Activated naive CD8-positive, alpha-beta T cell (primary cell): ENCODE results near the gene PLXNA2.

ENCODE experiments used
- H3K27ac Mint-ChIP-seq: one replicate; pipeline ENCODE4 v1.8.0; 2021; ENCODE audit warnings: mixed read lengths
- H3K27me3 Mint-ChIP-seq: one replicate; pipeline ENCODE4 v1.8.0; 2021; ENCODE audit warnings: mixed read lengths
- H3K36me3 Mint-ChIP-seq: one replicate; pipeline ENCODE4 v1.8.0; 2021; ENCODE audit warnings: mixed read lengths
- H3K4me1 Mint-ChIP-seq: one replicate; pipeline ENCODE4 v1.8.0; 2021; ENCODE audit warnings: low read depth, mixed read lengths
- H3K4me3 Mint-ChIP-seq: one replicate; pipeline ENCODE4 v1.8.0; 2021; ENCODE audit warnings: mild to moderate bottlenecking, mixed read lengths
- H3K9me3 Mint-ChIP-seq: one replicate; pipeline ENCODE4 v1.8.0; 2021; ENCODE audit warnings: low read depth, mixed read lengths

Gene PLXNA2

DNA sequence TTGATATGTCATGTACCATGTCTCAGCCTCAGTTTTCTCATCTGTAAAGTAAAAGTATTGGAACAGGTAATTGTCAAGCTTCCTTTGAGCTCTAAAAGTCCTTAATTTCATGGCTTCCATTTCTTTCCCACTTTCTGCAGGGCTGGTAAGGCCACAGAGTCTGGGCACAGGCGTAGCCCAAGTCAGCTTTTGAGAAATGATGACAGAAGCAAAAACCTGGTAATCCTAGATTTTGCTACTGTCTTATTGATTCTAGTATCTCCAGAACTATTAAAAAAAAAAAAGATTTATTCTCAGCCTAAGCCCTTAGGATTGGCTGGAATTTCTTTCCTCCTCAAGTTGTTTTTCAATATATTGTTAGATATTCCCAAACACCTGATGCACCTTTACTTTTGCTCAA lies 31.3 kb downstream of the PLXNA2 start:
- no peaks in the 10 kb centered on the region for H3K4me1 Mint-ChIP-seq
- H3K27me3 Mint-ChIP-seq = peaks cover 1% of the 10 kb centered on the region
- H3K36me3 Mint-ChIP-seq = peaks cover 5% of the 10 kb centered on the region
- no peak overlapping the region for H3K27ac Mint-ChIP-seq
- H3K4me3 Mint-ChIP-seq = no peak overlapping the region
- H3K9me3 Mint-ChIP-seq = no peaks in the 10 kb centered on the region

- Mint-ChIP-seq H3K4me3 (no peak overlapping the region), H3K4me1 (no peaks in the 10 kb centered on the region), H3K27me3 (peaks cover 1% of the 10 kb centered on the region), H3K9me3 (no peaks in the 10 kb centered on the region), H3K36me3 (peaks cover 5% of the 10 kb centered on the region), H3K27ac (no peak overlapping the region)
Observed at GRCh38 chr1:208211921-208212843, 32.0 kb downstream of the PLXNA2 start.

- H3K36me3 Mint-ChIP-seq = peaks cover 3% of the 10 kb centered on the region
- no peaks in the 10 kb centered on the region for H3K9me3 Mint-ChIP-seq
- no peak overlapping the region for H3K27ac Mint-ChIP-seq
- H3K27me3 Mint-ChIP-seq = peaks cover 1% of the 10 kb centered on the region
- no peaks in the 10 kb centered on the region for H3K4me1 Mint-ChIP-seq
- H3K4me3 Mint-ChIP-seq = no peak overlapping the region
Observed at GRCh38 chr1:208209896-208210589, 34.1 kb downstream of the PLXNA2 start.

- Mint-ChIP-seq H3K27me3 (peaks cover 1% of the 10 kb centered on the region), H3K4me1 (no peaks in the 10 kb centered on the region), H3K27ac (no peak overlapping the region), H3K9me3 (no peaks in the 10 kb centered on the region), H3K4me3 (no peak overlapping the region), H3K36me3 (peaks cover 3% of the 10 kb centered on the region)
Observed at GRCh38 chr1:208209286-208209685, 34.9 kb downstream of the PLXNA2 start.

DNA sequence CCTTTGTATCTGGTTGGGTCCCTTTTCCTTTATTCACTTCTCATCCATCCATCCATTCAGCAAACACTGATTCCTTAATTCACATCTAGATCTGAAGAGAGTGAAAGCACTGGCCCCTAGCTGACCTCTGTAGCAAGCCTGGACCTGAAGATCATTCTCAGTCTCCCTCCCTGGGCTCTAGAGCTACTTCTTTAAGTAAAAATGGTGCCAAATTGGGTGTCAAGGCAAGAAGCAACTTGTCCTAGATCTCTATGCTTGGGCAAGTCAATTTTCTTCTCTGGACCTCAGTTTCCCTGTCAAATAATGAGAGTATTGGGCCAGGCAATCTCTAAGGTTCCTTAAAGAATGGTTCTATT lies 36.1 kb downstream of the PLXNA2 start:
- no peaks in the 10 kb centered on the region for H3K9me3 Mint-ChIP-seq

DNA sequence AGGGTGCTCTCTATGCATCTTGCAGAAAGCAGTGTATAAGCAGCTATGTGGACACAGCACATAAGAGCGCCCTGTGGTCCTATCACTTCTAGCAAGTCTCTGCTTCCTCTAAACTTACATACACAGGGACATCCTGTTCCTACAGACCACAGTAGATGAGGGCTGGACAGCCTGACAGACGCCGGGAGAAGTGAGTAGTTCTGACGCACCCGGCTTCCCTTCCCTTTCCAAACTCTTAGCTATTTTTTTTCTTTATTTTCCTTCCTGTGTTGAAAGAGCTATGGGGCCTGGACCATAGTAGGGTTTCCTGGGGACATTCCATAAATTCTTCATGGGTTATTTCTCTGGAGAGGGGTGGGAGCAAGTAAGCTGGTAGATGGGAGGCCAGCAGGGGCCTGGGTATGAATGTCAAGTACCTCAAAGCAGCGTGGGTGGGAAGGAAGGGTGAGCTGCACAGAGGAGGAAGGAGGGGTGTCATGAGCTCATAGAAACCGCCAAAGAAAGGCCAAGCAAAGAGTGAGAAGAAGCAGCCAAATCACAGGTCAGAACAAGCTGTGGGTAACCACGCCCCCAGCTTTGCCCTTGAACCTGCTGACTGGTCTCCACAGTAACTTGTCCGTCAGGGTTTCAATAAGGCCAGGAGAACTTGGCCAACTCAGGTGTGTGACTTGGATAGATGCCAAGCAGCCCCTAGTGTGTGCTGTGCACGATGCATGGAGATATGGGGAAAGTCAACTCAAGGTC lies 36.6 kb downstream of the PLXNA2 start:
- Mint-ChIP-seq H3K27me3 (peaks cover 1% of the 10 kb centered on the region), H3K27ac (no peak overlapping the region), H3K36me3 (peaks cover 3% of the 10 kb centered on the region), H3K9me3 (no peaks in the 10 kb centered on the region), H3K4me1 (no peaks in the 10 kb centered on the region), H3K4me3 (no peak overlapping the region)

More for the DNA sequence above, 36.1 kb downstream of the PLXNA2 start:
- no peak overlapping the region for H3K27ac Mint-ChIP-seq
- H3K36me3 Mint-ChIP-seq = peaks cover 3% of the 10 kb centered on the region
- no peaks in the 10 kb centered on the region for H3K4me1 Mint-ChIP-seq
- H3K4me3 Mint-ChIP-seq = no peak overlapping the region
- H3K27me3 Mint-ChIP-seq = peaks cover 1% of the 10 kb centered on the region

GRCh38 chr1:208206092-208206698 lies 38.0 kb downstream of the PLXNA2 start:
- no peak overlapping the region for H3K27ac Mint-ChIP-seq
- H3K4me1 Mint-ChIP-seq = no peaks in the 10 kb centered on the region
- H3K9me3 Mint-ChIP-seq = no peaks in the 10 kb centered on the region
- no peak overlapping the region for H3K4me3 Mint-ChIP-seq
- peaks cover 3% of the 10 kb centered on the region for H3K36me3 Mint-ChIP-seq
- H3K27me3 Mint-ChIP-seq = no peaks in the 10 kb centered on the region

DNA sequence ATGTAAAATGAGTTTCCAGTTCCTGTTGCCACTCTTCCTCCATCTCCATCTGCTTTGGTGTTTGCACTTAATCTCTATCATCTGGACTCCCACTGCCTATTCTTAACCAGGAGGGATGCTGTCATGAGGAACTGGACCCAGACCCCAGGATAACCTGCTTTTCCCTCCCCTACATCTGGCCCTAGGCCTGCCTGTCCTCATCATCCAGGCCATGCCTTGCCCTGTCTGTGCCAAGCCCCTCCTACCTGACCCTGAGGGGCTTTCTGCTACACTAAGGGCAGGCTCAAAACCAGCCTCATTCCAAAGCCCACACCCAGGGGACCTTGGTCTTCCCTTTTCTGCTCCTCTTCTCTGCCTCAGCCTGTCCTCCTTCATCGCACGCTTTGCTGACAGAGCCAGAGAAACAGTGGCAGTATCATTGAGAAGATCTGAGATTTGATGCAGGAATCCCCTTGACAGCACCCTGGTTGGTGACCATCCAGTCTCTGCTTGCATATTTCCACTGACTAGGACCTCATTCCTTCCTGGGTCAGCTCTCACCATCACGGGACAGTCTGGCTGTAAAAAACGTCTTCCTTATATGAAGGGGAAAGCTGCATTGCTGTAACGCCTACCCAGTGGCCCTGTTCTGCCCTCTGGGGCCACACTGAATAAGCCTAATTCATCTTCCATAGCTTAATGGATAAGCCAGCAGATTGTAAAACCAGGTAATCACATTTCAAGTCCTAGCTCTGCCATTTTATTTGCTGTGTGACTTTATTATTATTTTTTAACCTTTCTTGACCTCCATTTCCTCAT lies 38.8 kb downstream of the PLXNA2 start:
- Mint-ChIP-seq H3K36me3 (no peaks in the 10 kb centered on the region), H3K9me3 (no peaks in the 10 kb centered on the region), H3K4me1 (no peaks in the 10 kb centered on the region), H3K27me3 (no peaks in the 10 kb centered on the region), H3K4me3 (no peak overlapping the region), H3K27ac (no peak overlapping the region)

- no peaks in the 10 kb centered on the region for H3K27me3 Mint-ChIP-seq
- no peaks in the 10 kb centered on the region for H3K4me1 Mint-ChIP-seq
- no peak overlapping the region for H3K4me3 Mint-ChIP-seq
- no peak overlapping the region for H3K27ac Mint-ChIP-seq
- H3K36me3 Mint-ChIP-seq = no peaks in the 10 kb centered on the region
- H3K9me3 Mint-ChIP-seq = no peaks in the 10 kb centered on the region
Observed at GRCh38 chr1:208204779-208205178, 39.4 kb downstream of the PLXNA2 start.

DNA sequence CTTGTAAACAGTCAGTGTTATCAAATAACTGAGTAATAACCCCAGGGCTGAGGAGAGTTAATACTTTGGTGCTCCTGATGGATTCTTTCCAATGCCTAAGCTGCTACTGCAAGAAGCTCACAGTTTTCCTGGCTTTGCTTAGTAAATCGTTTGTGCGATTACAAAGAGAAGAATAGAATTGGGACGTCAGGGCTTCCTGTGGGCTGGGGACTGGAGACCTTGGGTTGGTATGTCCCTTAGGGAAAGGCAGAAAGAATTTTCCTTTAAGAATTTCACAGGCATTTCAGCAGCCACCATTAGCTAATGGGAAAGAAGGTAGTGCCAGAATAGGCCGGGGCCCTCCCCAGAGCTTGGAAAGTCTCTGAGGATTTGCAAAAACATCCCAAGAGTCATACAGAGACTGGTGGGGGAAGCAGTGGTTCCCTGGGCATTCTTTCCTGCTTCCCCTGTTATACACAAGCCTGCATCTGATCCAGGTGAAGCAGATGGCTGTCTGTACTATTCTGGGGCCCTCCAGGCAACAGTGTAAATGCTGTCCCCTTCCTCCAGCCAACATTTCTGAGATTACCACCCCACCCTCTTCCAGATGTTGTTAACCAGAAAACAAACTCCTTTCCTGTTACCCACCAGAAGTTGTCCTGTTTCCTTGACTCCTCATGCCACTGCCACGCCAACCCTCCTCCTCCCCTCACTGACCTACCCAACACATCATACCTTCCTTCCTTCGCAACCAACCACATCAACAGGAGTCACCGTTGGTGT lies 40.2 kb downstream of the PLXNA2 start:
- H3K4me3 Mint-ChIP-seq = no peak overlapping the region
- H3K9me3 Mint-ChIP-seq = no peaks in the 10 kb centered on the region
- no peak overlapping the region for H3K27ac Mint-ChIP-seq
- H3K36me3 Mint-ChIP-seq = no peaks in the 10 kb centered on the region
- no peaks in the 10 kb centered on the region for H3K27me3 Mint-ChIP-seq
- H3K4me1 Mint-ChIP-seq = no peaks in the 10 kb centered on the region

DNA sequence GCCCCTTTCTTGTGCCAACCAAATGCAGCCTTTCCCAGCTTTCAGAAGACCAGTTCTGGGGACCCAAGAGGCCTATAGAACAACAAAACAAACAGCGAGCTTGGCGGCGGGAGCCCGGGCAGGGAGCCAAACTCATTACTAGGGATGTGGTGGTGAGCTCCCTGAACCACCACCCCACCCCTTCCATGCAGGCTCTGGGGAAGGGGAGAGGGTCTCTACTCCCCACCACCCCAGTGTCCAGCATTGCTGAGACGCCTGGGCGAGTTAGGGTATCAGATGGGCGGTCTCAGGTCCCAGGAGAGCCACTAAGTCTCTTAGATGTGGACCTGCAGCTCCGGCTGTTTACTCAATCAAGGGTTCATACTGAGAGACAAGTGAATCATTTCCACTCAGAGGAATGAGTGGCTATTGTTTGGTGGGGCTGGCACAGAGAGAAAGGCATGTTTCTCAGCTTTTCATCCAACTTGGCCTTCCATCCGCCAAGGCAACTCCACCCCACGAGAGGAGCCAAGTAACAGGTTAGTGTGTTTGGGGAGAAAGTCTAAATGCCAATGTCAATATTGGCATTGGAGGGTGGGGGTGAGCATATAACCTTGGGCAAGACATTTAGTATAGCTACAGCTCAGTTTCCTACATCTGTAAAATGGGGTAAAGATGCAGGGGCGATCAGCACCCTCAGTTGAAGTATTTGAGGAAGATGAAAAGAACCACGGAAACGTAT lies 40.9 kb downstream of the PLXNA2 start:
- H3K27ac Mint-ChIP-seq = no peak overlapping the region
- H3K27me3 Mint-ChIP-seq = no peaks in the 10 kb centered on the region
- H3K9me3 Mint-ChIP-seq = no peaks in the 10 kb centered on the region
- no peak overlapping the region for H3K4me3 Mint-ChIP-seq
- no peaks in the 10 kb centered on the region for H3K36me3 Mint-ChIP-seq
- H3K4me1 Mint-ChIP-seq = no peaks in the 10 kb centered on the region

DNA sequence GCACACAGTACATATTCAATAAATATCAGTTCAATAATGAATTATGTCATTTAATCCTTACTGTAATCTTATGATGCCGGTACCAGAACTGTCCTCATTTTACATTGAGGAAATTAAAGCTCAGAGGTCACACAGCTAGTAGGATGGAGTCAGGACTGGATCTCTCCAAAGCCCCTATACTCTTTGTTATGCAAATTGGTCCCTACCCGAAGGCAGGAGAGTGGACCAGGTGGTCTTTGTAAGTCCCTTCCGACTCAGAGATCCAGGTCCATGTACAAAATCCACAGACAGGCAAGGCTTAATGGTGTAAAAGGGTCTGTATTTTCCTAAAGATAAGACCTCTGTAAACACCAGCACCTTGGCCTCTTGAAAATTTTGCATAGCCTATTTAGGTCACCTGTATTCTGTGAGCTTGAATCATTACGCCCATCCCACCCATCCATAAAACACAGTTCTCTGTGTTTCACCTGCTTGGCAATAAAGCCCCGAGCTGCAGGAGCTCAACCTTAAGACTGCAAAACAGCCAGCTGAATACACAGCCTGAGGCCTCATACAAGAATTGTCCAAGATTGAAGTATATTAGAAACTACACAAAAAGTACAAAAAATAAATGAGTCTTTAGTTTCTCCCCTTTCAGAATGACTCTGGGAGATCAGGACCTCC lies 41.7 kb downstream of the PLXNA2 start:
- H3K9me3 Mint-ChIP-seq = no peaks in the 10 kb centered on the region
- H3K4me3 Mint-ChIP-seq = no peak overlapping the region
- no peaks in the 10 kb centered on the region for H3K36me3 Mint-ChIP-seq
- H3K27ac Mint-ChIP-seq = no peak overlapping the region
- H3K4me1 Mint-ChIP-seq = no peaks in the 10 kb centered on the region
- H3K27me3 Mint-ChIP-seq = no peaks in the 10 kb centered on the region

DNA sequence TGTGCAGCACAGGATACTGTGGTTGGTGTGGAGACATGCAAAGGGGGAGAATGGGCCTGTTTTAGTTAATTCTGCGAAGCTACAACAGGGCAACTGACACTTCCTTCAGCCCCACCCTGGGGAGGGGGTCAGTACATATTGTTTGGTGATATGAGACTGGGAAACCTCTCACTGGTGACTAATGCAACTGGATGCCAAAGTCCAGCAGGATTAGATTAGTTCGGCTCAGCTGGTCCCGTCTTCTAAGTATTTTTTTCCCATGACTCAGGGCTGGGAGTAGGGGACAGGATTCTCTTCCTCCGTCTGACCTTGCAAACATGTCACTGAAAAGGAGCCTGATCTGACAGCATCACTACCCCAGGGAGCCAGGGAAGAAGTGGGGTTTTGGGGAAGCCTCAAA lies 43.0 kb downstream of the PLXNA2 start:
- Mint-ChIP-seq H3K27ac (no peak overlapping the region), H3K9me3 (no peaks in the 10 kb centered on the region), H3K4me1 (no peaks in the 10 kb centered on the region), H3K4me3 (no peak overlapping the region), H3K36me3 (no peaks in the 10 kb centered on the region), H3K27me3 (no peaks in the 10 kb centered on the region)
